ENCODE measurements around the gene HSD17B3.

HSD17B3 gene

GRCh38 chr9:96222132-96222531 is 79.8 kb downstream of the HSD17B3 start:
- POLR2A ChIA-PET = no interaction called here
- peaks cover 2 to 15% (median 12%) of the 10 kb centered on the region in 4 experiments for H3K4me1 ChIP-seq (ENCODE audit: control extremely low read depth in 1 of 4, control insufficient read depth in 4 of 4, insufficient read depth in 4 of 4, low read length in 3 of 4)
- WGBS (ENCODE audit: insufficient coverage) = 63% methylated on average over 2 of the region's 2 CpGs
- no peak overlapping the region for H3K4me3 ChIP-seq (ENCODE audit: control insufficient read depth in 1 of 7, extremely low read depth in 1 of 7, insufficient read depth in 4 of 7, low read depth in 2 of 7, low read length in 6 of 7)
- no peak overlapping the region for H3K27ac ChIP-seq (ENCODE audit: insufficient read depth in 1 of 2, low read depth in 1 of 2, low read length in 2 of 2, poor library complexity in 1 of 2, severe bottlenecking in 2 of 2)
- peaks cover 2 to 53% (median 8%) of the 10 kb centered on the region in 5 experiments for H3K27me3 ChIP-seq (replicated peaks in 2 of 5; ENCODE audit: control insufficient read depth in 4 of 5, insufficient read depth in 5 of 5, low read length in 4 of 5)
- no peaks in the 10 kb centered on the region for H3K36me3 ChIP-seq (ENCODE audit: control insufficient read depth in 4 of 4, insufficient read depth in 4 of 4, low read length in 3 of 4)
- DNase-seq = peak; percentile 19 to 29 (median 24)
- CTCF ChIA-PET = interaction anchor here (1.0 kb wide), 1 partner anchor 10 kb away, joined by 4 read pairs; no protein-coding TSS in a partner anchor
- H3K9me3 ChIP-seq (ENCODE audit: control extremely low read depth in 1 of 5, control insufficient read depth in 4 of 5, insufficient read depth in 2 of 5, low read depth in 1 of 5, low read length in 4 of 5) = peaks cover 0 to 11% (median 2%) of the 10 kb centered on the region in 5 experiments

- no CpG with 5 or more reads among the region's 2 CpGs for WGBS (ENCODE audit: insufficient coverage)
- no peak for DNase-seq
- Histone ChIP-seq H3K4me3 (ENCODE audit: control insufficient read depth in 1 of 7, extremely low read depth in 1 of 7, insufficient read depth in 4 of 7, low read depth in 2 of 7, low read length in 6 of 7) (peak overlapping the region in 1 of 7 experiments; percentile 19), H3K27ac (ENCODE audit: insufficient read depth in 1 of 2, low read depth in 1 of 2, low read length in 2 of 2, poor library complexity in 1 of 2, severe bottlenecking in 2 of 2) (no peak overlapping the region), H3K36me3 (ENCODE audit: control insufficient read depth in 4 of 4, insufficient read depth in 4 of 4, low read length in 3 of 4) (no peaks in the 10 kb centered on the region), H3K27me3 (replicated peaks in 2 of 5; ENCODE audit: control insufficient read depth in 4 of 5, insufficient read depth in 5 of 5, low read length in 4 of 5) (peaks cover 2 to 74% (median 21%) of the 10 kb centered on the region in 5 experiments), H3K9me3 (ENCODE audit: control extremely low read depth in 1 of 5, control insufficient read depth in 4 of 5, insufficient read depth in 2 of 5, low read depth in 1 of 5, low read length in 4 of 5) (peaks cover 0 to 9% (median 2%) of the 10 kb centered on the region in 5 experiments), H3K4me1 (ENCODE audit: control extremely low read depth in 1 of 4, control insufficient read depth in 4 of 4, insufficient read depth in 4 of 4, low read length in 3 of 4) (peaks cover 2 to 15% (median 12%) of the 10 kb centered on the region in 4 experiments)
- ChIA-PET CTCF (interaction anchor here (0.7 kb wide), 1 partner anchor 311 kb away, joined by 3 read pairs; no protein-coding TSS in a partner anchor), POLR2A (no interaction called here)
Measured at GRCh38 chr9:96219900-96220257, 82.1 kb downstream of the HSD17B3 start.

- 38% methylated on average over 65 of the region's 81 CpGs for WGBS (ENCODE audit: insufficient coverage)
- no peaks in the 10 kb centered on the region for H3K36me3 ChIP-seq (ENCODE audit: control insufficient read depth in 4 of 4, insufficient read depth in 4 of 4, low read length in 3 of 4)
- H3K9me3 ChIP-seq (ENCODE audit: control extremely low read depth in 1 of 5, control insufficient read depth in 4 of 5, insufficient read depth in 2 of 5, low read depth in 1 of 5, low read length in 4 of 5) = peaks cover 0 to 8% (median 0%) of the 10 kb centered on the region in 5 experiments
- DNase-seq = peak; percentile 37 to 50 (median 48)
- H3K27ac ChIP-seq (ENCODE audit: insufficient read depth in 1 of 2, low read depth in 1 of 2, low read length in 2 of 2, poor library complexity in 1 of 2, severe bottlenecking in 2 of 2) = no peak overlapping the region
- CTCF ChIA-PET = interaction anchor here (0.9 to 2.8 kb wide), 6 partner anchors 9 to 492 kb away, joined by 3 to 18 read pairs (median 5); no protein-coding TSS in a partner anchor
- H3K4me1 ChIP-seq (ENCODE audit: control extremely low read depth in 1 of 4, control insufficient read depth in 4 of 4, insufficient read depth in 4 of 4, low read length in 3 of 4) = peaks cover 2 to 15% (median 12%) of the 10 kb centered on the region in 4 experiments
- POLR2A ChIA-PET = no interaction called here
- peak overlapping the region in 2 of 7 experiments; percentile 19 to 38 for H3K4me3 ChIP-seq (ENCODE audit: control insufficient read depth in 1 of 7, extremely low read depth in 1 of 7, insufficient read depth in 4 of 7, low read depth in 2 of 7, low read length in 6 of 7)
- peaks cover 2 to 81% (median 21%) of the 10 kb centered on the region in 5 experiments for H3K27me3 ChIP-seq (replicated peaks in 2 of 5; ENCODE audit: control insufficient read depth in 4 of 5, insufficient read depth in 5 of 5, low read length in 4 of 5)
Measured at GRCh38 chr9:96219026-96219899, 82.7 kb downstream of the HSD17B3 start.

GRCh38 chr9:96217754-96218693 is 84.0 kb downstream of the HSD17B3 start:
- peaks cover 2 to 15% (median 12%) of the 10 kb centered on the region in 4 experiments for H3K4me1 ChIP-seq (ENCODE audit: control extremely low read depth in 1 of 4, control insufficient read depth in 4 of 4, insufficient read depth in 4 of 4, low read length in 3 of 4)
- peak; percentile 65 to 81 (median 77) for DNase-seq
- ChIA-PET POLR2A (no interaction called here), CTCF (interaction anchor here (0.6 to 2.8 kb wide), 16 partner anchors 8 to 1092 kb away, joined by 3 to 18 read pairs (median 5); no protein-coding TSS in a partner anchor)
- no peaks in the 10 kb centered on the region for H3K36me3 ChIP-seq (ENCODE audit: control insufficient read depth in 4 of 4, insufficient read depth in 4 of 4, low read length in 3 of 4)
- peaks cover 0 to 3% (median 0%) of the 10 kb centered on the region in 5 experiments for H3K9me3 ChIP-seq (ENCODE audit: control extremely low read depth in 1 of 5, control insufficient read depth in 4 of 5, insufficient read depth in 2 of 5, low read depth in 1 of 5, low read length in 4 of 5)
- H3K4me3 ChIP-seq (ENCODE audit: control insufficient read depth in 1 of 7, extremely low read depth in 1 of 7, insufficient read depth in 4 of 7, low read depth in 2 of 7, low read length in 6 of 7) = peak overlapping the region in 6 of 7 experiments; percentile 17 to 68 (median 44)
- 2% methylated on average over 40 of the region's 43 CpGs for WGBS (ENCODE audit: insufficient coverage)
- no peak overlapping the region for H3K27ac ChIP-seq (ENCODE audit: insufficient read depth in 1 of 2, low read depth in 1 of 2, low read length in 2 of 2, poor library complexity in 1 of 2, severe bottlenecking in 2 of 2)
- peaks cover 0 to 82% (median 21%) of the 10 kb centered on the region in 5 experiments for H3K27me3 ChIP-seq (replicated peaks in 2 of 5; ENCODE audit: control insufficient read depth in 4 of 5, insufficient read depth in 5 of 5, low read length in 4 of 5)

- DNase-seq = no peak
- H3K27me3 ChIP-seq (replicated peaks in 2 of 5; ENCODE audit: control insufficient read depth in 4 of 5, insufficient read depth in 5 of 5, low read length in 4 of 5) = peaks cover 0 to 75% (median 21%) of the 10 kb centered on the region in 5 experiments
- 73% methylated on average over 9 of the region's 11 CpGs for WGBS (ENCODE audit: insufficient coverage)
- CTCF ChIA-PET = interaction anchor here (0.6 to 2.8 kb wide), 15 partner anchors 9 to 1091 kb away, joined by 3 to 18 read pairs (median 6); no protein-coding TSS in a partner anchor
- no peaks in the 10 kb centered on the region for H3K36me3 ChIP-seq (ENCODE audit: control insufficient read depth in 4 of 4, insufficient read depth in 4 of 4, low read length in 3 of 4)
- H3K4me1 ChIP-seq (ENCODE audit: control extremely low read depth in 1 of 4, control insufficient read depth in 4 of 4, insufficient read depth in 4 of 4, low read length in 3 of 4) = peaks cover 2 to 15% (median 12%) of the 10 kb centered on the region in 4 experiments
- no peak overlapping the region for H3K27ac ChIP-seq (ENCODE audit: insufficient read depth in 1 of 2, low read depth in 1 of 2, low read length in 2 of 2, poor library complexity in 1 of 2, severe bottlenecking in 2 of 2)
- H3K9me3 ChIP-seq (ENCODE audit: control extremely low read depth in 1 of 5, control insufficient read depth in 4 of 5, insufficient read depth in 2 of 5, low read depth in 1 of 5, low read length in 4 of 5) = peaks cover 0 to 3% (median 0%) of the 10 kb centered on the region in 5 experiments
- POLR2A ChIA-PET = no interaction called here
- H3K4me3 ChIP-seq (ENCODE audit: control insufficient read depth in 1 of 7, extremely low read depth in 1 of 7, insufficient read depth in 4 of 7, low read depth in 2 of 7, low read length in 6 of 7) = no peak overlapping the region
Measured at GRCh38 chr9:96217294-96217707, 84.7 kb downstream of the HSD17B3 start.

GRCh38 chr9:96216583-96216982 is 85.4 kb downstream of the HSD17B3 start:
- CTCF ChIA-PET = interaction anchor here (1.1 to 2.8 kb wide), 7 partner anchors 10 to 1089 kb away, joined by 3 to 18 read pairs (median 6); no protein-coding TSS in a partner anchor
- no peaks in the 10 kb centered on the region for H3K36me3 ChIP-seq (ENCODE audit: control insufficient read depth in 4 of 4, insufficient read depth in 4 of 4, low read length in 3 of 4)
- H3K9me3 ChIP-seq (ENCODE audit: control extremely low read depth in 1 of 5, control insufficient read depth in 4 of 5, insufficient read depth in 2 of 5, low read depth in 1 of 5, low read length in 4 of 5) = peaks cover 0 to 3% (median 0%) of the 10 kb centered on the region in 5 experiments
- H3K27me3 ChIP-seq (replicated peaks in 2 of 5; ENCODE audit: control insufficient read depth in 4 of 5, insufficient read depth in 5 of 5, low read length in 4 of 5) = peaks cover 0 to 68% (median 15%) of the 10 kb centered on the region in 5 experiments
- H3K4me1 ChIP-seq (ENCODE audit: control extremely low read depth in 1 of 4, control insufficient read depth in 4 of 4, insufficient read depth in 4 of 4, low read length in 3 of 4) = peaks cover 2 to 15% (median 12%) of the 10 kb centered on the region in 4 experiments
- WGBS (ENCODE audit: insufficient coverage) = 90% methylated on average over 4 of the region's 5 CpGs
- POLR2A ChIA-PET = no interaction called here
- no peak for DNase-seq
- no peak overlapping the region for H3K4me3 ChIP-seq (ENCODE audit: control insufficient read depth in 1 of 7, extremely low read depth in 1 of 7, insufficient read depth in 4 of 7, low read depth in 2 of 7, low read length in 6 of 7)
- H3K27ac ChIP-seq (ENCODE audit: insufficient read depth in 1 of 2, low read depth in 1 of 2, low read length in 2 of 2, poor library complexity in 1 of 2, severe bottlenecking in 2 of 2) = no peak overlapping the region

Measured in common myeloid progenitor, CD34-positive (primary cell).